HCT116 (cell line): ENCODE results near the gene HTR2C.
"Not testable (repeated sequence)": the region's sequence is repeated elsewhere in the genome, so short reads cannot be mapped to it uniquely, and the experiment has no call there.

ENCODE experiments used
- CTCF ChIP-seq, 3 experiments: fragments of 200-600 bp in 1 of 3; sonication (generic) in 1 of 3; IDR thresholded peaks in 2 of 3; conservative IDR thresholded peaks in 1 of 3; 2 replicates each; pipeline ENCODE4 v1.5.1; 2012 to 2017; ENCODE audit warnings: low read depth in 2 of 3, low read length in 2 of 3, antibody characterized with exemption in 1 of 3, borderline replicate concordance in 1 of 3, control low read depth in 1 of 3, mild to moderate bottlenecking in 1 of 3, mixed read lengths in 1 of 3, mixed run types in 1 of 3, moderate library complexity in 1 of 3; ENCODE audit not compliant: insufficient read depth in 1 of 3
- EZH2 ChIP-seq: fragments of 200-600 bp; sonication (generic); IDR thresholded peaks from 2 replicates; pipeline ENCODE4 v1.6.1; 2017; ENCODE audit warnings: antibody characterized with exemption, mixed run types
- EZH2phosphoT487 ChIP-seq: fragments of 200-600 bp; IDR thresholded peaks from 2 replicates; pipeline ENCODE4 v1.6.1; 2018; ENCODE audit warnings: antibody characterized with exemption, borderline replicate concordance
- FOSL1 ChIP-seq: IDR thresholded peaks from 2 replicates; pipeline ENCODE4 v1.6.1; 2012; ENCODE audit warnings: low read depth
- MAX ChIP-seq: IDR thresholded peaks from 2 replicates; pipeline ENCODE4 v1.6.1; 2012
- POLR2A ChIP-seq: IDR thresholded peaks from 2 replicates; pipeline ENCODE4 v1.7.0; 2011; ENCODE audit warnings: borderline replicate concordance; ENCODE audit not compliant: insufficient read depth, insufficient read length; ENCODE audit errors: extremely low read depth
- POLR2AphosphoS5 ChIP-seq: IDR thresholded peaks from 2 replicates; pipeline ENCODE4 v1.6.1; 2011; ENCODE audit warnings: mild to moderate bottlenecking, low read depth, low read length, moderate library complexity
- RAD21 ChIP-seq: IDR thresholded peaks from 2 replicates; pipeline ENCODE4 v1.6.1; 2012; ENCODE audit warnings: low read depth, mild to moderate bottlenecking
- REST ChIP-seq: IDR thresholded peaks from 2 replicates; pipeline ENCODE4 v1.6.1; 2012; ENCODE audit warnings: low read depth
- SP1 ChIP-seq: IDR thresholded peaks from 2 replicates; pipeline ENCODE4 v1.6.1; 2012; ENCODE audit warnings: low read depth
- SRF ChIP-seq: IDR thresholded peaks from 2 replicates; pipeline ENCODE4 v1.6.1; 2012; ENCODE audit warnings: low read depth
- YY1 ChIP-seq: IDR thresholded peaks from 2 replicates; pipeline ENCODE4 v1.6.1; 2011; ENCODE audit warnings: low read length, low read depth, moderate library complexity, mild to moderate bottlenecking; ENCODE audit not compliant: insufficient replicate concordance; ENCODE audit errors: extremely low read depth
- ZBTB33 ChIP-seq: IDR thresholded peaks from 2 replicates; pipeline ENCODE4 v1.6.1; 2011; ENCODE audit warnings: mild to moderate bottlenecking, low read length, moderate library complexity; ENCODE audit not compliant: insufficient replicate concordance; ENCODE audit errors: extremely low read depth

- TF ChIP-seq SP1; POLR2A; CTCF (IDR thresholded peaks at IDR 0.05 in 2 of 3, conservative IDR thresholded peaks at IDR 0.05 in 1 of 3; ENCODE audit: borderline replicate concordance in 1 of 3, insufficient read depth in 1 of 3, low read depth in 2 of 3, low read length in 2 of 3); EZH2phosphoT487; RAD21; REST; FOSL1; MAX; POLR2AphosphoS5; SRF; EZH2; ZBTB33; YY1: not testable (repeated sequence)
Measured at GRCh38 chrX:114700533-114700932, 116.6 kb downstream of the HTR2C start.
